Measurements from ENCODE around the gene NCKAP5.
"Not testable (repeated sequence)": the region's sequence is repeated elsewhere in the genome, so short reads cannot be mapped to it uniquely, and the experiment has no call there.

Gene NCKAP5

DNA sequence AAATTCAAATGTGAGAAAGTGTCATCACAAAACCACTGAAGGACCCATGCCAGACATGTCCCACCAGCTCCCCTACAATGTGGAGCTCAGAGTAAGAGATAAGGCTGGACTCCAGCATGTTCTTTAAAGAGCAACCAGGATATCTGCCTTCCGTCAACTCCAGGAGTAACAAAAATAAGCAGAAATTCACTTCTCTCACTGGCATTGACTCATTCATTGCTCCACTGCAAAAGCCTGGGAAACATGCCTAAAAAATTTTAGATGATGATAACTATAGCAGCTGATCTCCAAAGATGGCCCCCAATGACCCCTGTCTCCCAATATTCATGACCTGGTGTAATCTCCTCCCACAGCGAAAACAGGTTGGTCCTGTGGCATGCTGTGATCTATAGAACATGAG, 314.5 kb downstream of the NCKAP5 start:
- DNase-seq, result no peak

- no peak for DNase-seq
These were observed 315.4 kb downstream of the NCKAP5 start for GRCh38 chr2:133252780-133253355.

- DNase-seq, result no peak
These were observed 318.9 kb downstream of the NCKAP5 start for GRCh38 chr2:133249362-133249761.

- no peak for DNase-seq
These were observed 320.0 kb downstream of the NCKAP5 start for GRCh38 chr2:133248264-133248663.

DNA sequence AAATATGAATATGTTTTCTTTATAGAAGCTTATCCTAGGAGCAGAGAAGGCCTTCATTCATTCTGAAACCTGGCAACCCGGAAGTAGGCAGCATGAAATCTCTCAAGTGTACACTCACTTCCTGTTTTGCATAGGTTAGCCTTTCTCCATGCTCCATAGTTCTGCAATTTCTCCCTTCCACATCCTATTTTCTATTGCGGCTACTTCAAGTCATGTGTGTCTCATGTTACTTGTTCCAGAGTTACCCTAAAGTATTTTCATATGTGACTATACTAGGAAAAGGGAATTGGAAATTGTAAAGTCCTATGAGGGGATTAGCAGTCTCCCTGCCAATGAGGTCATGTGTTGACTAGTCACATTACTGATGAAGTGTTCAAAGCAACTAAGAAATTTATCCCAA, 320.6 kb downstream of the NCKAP5 start:
- DNase-seq, result no peak

GRCh38 chr2:133241224-133241571, 327.1 kb downstream of the NCKAP5 start:
- DNase-seq, result no peak

DNA sequence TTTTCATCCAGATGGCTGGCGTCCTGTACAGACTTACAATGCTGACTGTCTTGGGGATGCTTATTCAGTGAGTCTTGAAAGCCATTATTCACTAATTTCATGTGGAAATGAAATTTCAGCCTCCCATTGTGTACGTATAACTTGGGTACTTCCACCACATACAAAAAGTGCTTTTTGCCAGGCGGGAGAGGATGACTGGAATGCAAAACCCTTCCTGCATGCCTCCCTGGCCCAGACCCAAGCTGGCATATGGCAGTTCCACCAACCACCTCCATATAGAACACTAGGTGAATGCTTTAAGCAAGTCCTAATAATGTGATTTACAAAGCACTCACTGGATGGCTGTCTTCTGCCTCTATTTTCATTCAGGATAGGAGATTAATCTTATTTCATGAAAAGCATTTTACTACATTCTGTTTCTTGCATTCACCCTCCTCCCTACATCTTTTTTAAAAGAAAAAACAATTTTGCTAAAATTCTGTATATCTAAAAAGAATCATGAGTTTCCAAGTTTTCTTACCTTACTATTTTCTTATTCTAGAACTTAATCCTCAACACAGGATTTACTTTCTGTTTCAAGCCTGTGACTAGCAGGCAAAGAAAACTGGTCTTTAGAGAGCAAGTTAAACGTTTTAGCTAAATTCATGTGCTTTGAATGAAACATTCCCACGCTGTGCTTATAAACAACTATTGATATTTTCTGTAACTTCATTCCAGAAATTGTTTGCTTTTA, 327.6 kb downstream of the NCKAP5 start:
- peak; percentile 42 for DNase-seq

GRCh38 chr2:133235968-133236367, 332.3 kb downstream of the NCKAP5 start:
- DNase-seq, result no peak

GRCh38 chr2:133232556-133232955, 335.7 kb downstream of the NCKAP5 start:
- no peak for DNase-seq

GRCh38 chr2:133231264-133231663, 337.0 kb downstream of the NCKAP5 start:
- no peak for DNase-seq

- no peak for DNase-seq
These were observed 338.3 kb downstream of the NCKAP5 start for GRCh38 chr2:133229974-133230373.

DNA sequence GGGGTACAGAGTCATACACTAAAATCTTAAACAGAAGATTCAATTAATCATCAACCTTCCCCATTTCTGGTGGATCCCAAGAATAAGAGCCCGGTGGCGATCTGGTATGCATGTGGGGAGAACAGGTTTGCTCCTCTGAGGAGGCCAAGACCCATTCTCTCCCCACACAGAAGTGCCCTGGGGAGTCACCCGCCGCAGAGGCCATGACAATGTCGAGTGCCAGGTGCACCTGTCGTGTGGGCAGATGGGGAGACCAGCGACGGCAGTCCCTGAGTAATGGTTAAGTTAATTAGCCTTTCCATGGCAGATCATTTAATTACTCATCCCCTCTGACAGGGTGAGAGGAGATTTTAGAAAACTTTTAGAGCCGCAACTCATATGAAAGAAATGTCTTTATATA, 345.0 kb downstream of the NCKAP5 start:
- peak; percentile 60 for DNase-seq

- DNase-seq, result no peak
These were observed 346.9 kb downstream of the NCKAP5 start for GRCh38 chr2:133221398-133221797.

DNA sequence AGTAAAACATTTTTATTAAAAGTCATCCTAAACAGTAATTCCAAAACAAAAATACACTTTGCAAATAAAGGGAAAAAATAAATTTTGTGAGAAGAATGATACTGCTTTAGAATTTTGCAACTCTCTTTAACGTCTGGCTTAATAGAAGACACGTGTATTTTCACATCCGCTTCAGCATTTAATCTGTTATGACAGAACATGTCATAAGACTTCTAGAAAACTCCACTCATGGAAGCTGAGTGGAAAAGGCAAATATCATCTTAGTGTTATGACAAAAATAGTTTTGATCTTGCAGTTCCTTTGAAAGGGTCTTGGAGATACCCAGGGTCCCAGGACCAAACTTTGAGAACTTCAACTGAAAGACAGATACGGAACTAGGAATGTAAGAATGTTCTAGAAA, 350.1 kb downstream of the NCKAP5 start:
- DNase-seq, result no peak

- no peak for DNase-seq
These were observed 352.8 kb downstream of the NCKAP5 start for GRCh38 chr2:133215477-133215876.

- no peak for DNase-seq
These were observed 354.6 kb downstream of the NCKAP5 start for GRCh38 chr2:133213651-133214050.

GRCh38 chr2:133209325-133209724, 358.9 kb downstream of the NCKAP5 start:
- no peak for DNase-seq

DNA sequence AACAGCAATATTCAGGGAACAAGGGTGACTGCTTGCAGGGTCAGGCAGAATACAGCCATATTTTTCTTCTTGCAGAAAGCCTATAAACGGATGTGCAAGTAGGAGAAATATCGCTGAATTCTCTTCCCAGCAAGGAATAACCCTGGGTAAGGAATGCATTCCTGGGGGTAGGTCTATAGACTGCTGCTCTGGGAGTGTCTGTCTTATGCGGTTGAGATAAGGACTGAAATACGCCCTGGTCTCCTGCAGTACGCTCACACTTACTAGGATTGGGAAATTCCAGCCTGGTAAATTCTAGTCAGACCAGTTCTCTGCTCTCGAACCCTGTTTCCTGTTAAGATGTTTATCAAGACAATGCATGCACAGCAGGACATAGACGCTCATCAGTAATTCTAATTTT, 361.6 kb downstream of the NCKAP5 start:
- not testable (repeated sequence) for DNase-seq

- DNase-seq, result no peak
These were observed 363.8 kb downstream of the NCKAP5 start for GRCh38 chr2:133204421-133204820.

GRCh38 chr2:133200684-133201421, 367.4 kb downstream of the NCKAP5 start:
- DNase-seq, result no peak

DNA sequence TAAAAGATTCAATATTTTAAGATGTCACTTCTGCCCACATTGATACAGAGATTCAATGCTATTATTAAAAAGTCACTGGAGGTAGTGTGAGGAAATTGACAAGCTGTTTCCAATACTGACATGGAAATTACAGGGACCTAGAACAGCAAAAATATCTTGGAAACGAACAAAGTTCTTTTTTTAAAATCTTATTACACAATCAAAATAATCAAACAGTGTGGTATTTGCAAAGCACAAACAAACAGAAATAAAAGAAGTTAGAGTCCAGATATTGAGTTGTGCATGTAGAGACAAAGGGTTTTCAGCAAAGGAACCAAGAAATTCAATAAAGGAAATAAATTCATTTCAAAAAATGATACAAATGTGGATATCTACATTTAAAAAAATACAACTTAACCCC, 369.6 kb downstream of the NCKAP5 start:
- DNase-seq, result no peak

- DNase-seq, result no peak
These were observed 371.1 kb downstream of the NCKAP5 start for GRCh38 chr2:133197156-133197555.

GRCh38 chr2:133194777-133195335, 373.4 kb downstream of the NCKAP5 start:
- no peak for DNase-seq

- DNase-seq, result no peak
These were observed 374.0 kb downstream of the NCKAP5 start for GRCh38 chr2:133194362-133194655.
